DOHH2 (cell line): Measurements from ENCODE around the gene ARL14EP.

Experiments used
- H3F3A ChIP-seq: fragments of 200-600 bp; sonication (generic), shearing (Covaris generic); 2 replicates; pipeline ENCODE4 v1.6.0; 2016; ENCODE audit warnings: antibody characterized with exemption, mild to moderate bottlenecking; ENCODE audit not compliant: control insufficient read depth, insufficient read depth
- H3K27ac ChIP-seq: fragments of 200-600 bp; sonication (generic); 2 replicates; pipeline ENCODE4 v1.5.1; 2014; ENCODE audit warnings: low read depth, mild to moderate bottlenecking, low read length, moderate library complexity
- H3K27me3 ChIP-seq: fragments of 200-600 bp; sonication (generic); 2 replicates; pipeline ENCODE4 v1.6.1; 2014; ENCODE audit warnings: mild to moderate bottlenecking, low read length, mixed read lengths; ENCODE audit not compliant: control insufficient read depth
- H3K36me3 ChIP-seq: fragments of 200-600 bp; sonication (generic); 2 replicates; pipeline ENCODE4 v1.6.1; 2014; ENCODE audit warnings: mild to moderate bottlenecking, low read length, moderate library complexity, mixed read lengths; ENCODE audit not compliant: control insufficient read depth
- H3K4me1 ChIP-seq: fragments of 200-600 bp; sonication (generic); 2 replicates; pipeline ENCODE4 v1.6.1; 2014; ENCODE audit warnings: mild to moderate bottlenecking, low read length, mixed read lengths; ENCODE audit not compliant: control insufficient read depth
- H3K4me2 ChIP-seq: fragments of 200-600 bp; sonication (generic); 2 replicates; pipeline ENCODE4 v1.6.0; 2014; ENCODE audit warnings: mild to moderate bottlenecking, low read length, moderate library complexity
- H3K4me3 ChIP-seq: fragments of 200-600 bp; sonication (generic); 2 replicates; pipeline ENCODE4 v1.5.1; 2014; ENCODE audit warnings: mild to moderate bottlenecking, low read length, mixed read lengths
- H3K79me2 ChIP-seq: fragments of 200-600 bp; sonication (generic); 2 replicates; pipeline ENCODE4 v1.6.1; 2014; ENCODE audit warnings: mild to moderate bottlenecking, low read length, mixed read lengths; ENCODE audit not compliant: control insufficient read depth
- H3K9me2 ChIP-seq: fragments of 200-600 bp; sonication (generic); replicated peaks from 2 replicates; pipeline ENCODE4 v1.6.1; 2014; ENCODE audit warnings: mild to moderate bottlenecking, low read length, mixed read lengths; ENCODE audit not compliant: control insufficient read depth
- H3K9me3 ChIP-seq: fragments of 200-600 bp; sonication (generic); 2 replicates; pipeline ENCODE4 v1.6.1; 2014; ENCODE audit warnings: antibody characterized with exemption, low read length, mixed read lengths; ENCODE audit not compliant: control insufficient read depth, insufficient read depth
- H4K20me1 ChIP-seq: fragments of 200-600 bp; sonication (generic); 2 replicates; pipeline ENCODE4 v1.6.0; 2014; ENCODE audit warnings: low read depth, mild to moderate bottlenecking, antibody characterized with exemption, low read length, moderate library complexity; ENCODE audit not compliant: control insufficient read depth, insufficient read depth
- EZH2phosphoT487 ChIP-seq: fragments of 200-600 bp; sonication (generic); IDR thresholded peaks from 2 replicates; pipeline ENCODE4 v1.6.1; 2017; ENCODE audit warnings: borderline replicate concordance, mild to moderate bottlenecking, antibody characterized with exemption, low read length, moderate library complexity, mixed read lengths
- TF ChIP-seq, protein P1 (sequence below): fragments of 200-600 bp; sonication (generic); IDR thresholded peaks from one replicate; pipeline ENCODE4 v1.5.1; 2014; ENCODE audit warnings: antibody characterized with exemption, mild to moderate bottlenecking, low read depth, low read length; ENCODE audit not compliant: poor library complexity, severe bottlenecking

Gene ARL14EP

DNA sequence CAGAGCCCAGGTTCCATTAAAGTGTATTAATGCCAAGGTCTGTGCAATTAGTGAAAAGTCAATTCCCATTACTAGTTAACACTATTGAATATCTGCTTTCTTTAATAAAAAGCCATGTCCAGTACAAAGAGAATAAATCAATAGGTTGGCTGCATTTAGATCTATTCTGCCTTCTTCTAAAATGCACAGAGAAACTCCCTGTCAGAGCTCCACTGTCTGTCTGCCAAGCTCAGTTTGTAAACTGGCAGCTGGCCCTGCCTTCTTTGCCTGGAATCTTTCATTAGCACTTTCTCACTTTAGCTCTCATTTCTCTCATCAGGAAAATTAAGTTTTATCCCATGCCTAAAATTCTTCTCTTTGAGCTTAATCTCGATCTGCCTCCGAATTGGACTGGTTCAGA lies 35.6 kb downstream of the ARL14EP start:
- Histone ChIP-seq H3K9me3 (no peaks in the 10 kb centered on the region), H3K79me2 (no peaks in the 10 kb centered on the region), H3K4me2 (no peak overlapping the region), H3K27me3 (peaks cover 4% of the 10 kb centered on the region; the same call in 1 of the 2 replicates), H3K27ac (no peak overlapping the region), H3F3A (no peaks in the 10 kb centered on the region), H3K9me2 (no peaks in the 10 kb centered on the region), H3K36me3 (no peaks in the 10 kb centered on the region), H3K4me3 (no peak overlapping the region), H3K4me1 (no peaks in the 10 kb centered on the region), H4K20me1 (no peaks in the 10 kb centered on the region)
- no peak for TF ChIP-seq EZH2phosphoT487
- TF ChIP-seq, protein P1, sequence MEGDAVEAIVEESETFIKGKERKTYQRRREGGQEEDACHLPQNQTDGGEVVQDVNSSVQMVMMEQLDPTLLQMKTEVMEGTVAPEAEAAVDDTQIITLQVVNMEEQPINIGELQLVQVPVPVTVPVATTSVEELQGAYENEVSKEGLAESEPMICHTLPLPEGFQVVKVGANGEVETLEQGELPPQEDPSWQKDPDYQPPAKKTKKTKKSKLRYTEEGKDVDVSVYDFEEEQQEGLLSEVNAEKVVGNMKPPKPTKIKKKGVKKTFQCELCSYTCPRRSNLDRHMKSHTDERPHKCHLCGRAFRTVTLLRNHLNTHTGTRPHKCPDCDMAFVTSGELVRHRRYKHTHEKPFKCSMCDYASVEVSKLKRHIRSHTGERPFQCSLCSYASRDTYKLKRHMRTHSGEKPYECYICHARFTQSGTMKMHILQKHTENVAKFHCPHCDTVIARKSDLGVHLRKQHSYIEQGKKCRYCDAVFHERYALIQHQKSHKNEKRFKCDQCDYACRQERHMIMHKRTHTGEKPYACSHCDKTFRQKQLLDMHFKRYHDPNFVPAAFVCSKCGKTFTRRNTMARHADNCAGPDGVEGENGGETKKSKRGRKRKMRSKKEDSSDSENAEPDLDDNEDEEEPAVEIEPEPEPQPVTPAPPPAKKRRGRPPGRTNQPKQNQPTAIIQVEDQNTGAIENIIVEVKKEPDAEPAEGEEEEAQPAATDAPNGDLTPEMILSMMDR = no peak

DNA sequence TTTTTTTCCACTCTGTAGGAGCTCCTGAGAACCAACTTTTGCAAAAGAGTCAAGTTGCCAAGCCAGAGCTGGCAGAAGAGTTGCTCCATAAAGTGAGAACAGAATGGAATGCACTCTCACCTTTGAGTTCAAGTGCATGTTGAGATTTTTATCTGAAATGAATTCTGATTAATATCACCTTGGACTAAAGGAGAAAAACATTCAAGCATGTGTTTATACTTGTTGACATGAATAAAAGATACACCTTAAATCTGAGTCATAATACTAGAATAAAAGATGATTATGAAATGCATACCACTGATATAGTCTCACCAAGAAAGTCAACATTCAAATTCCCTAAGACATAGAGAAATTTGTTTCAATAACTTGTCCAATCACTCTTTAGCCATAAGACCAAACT lies 37.8 kb downstream of the ARL14EP start:
- no peak overlapping the region for H3K4me3 ChIP-seq
- H3K4me2 ChIP-seq = no peak overlapping the region
- TF ChIP-seq, protein P1 = no peak
- no peak for TF ChIP-seq EZH2phosphoT487
- H4K20me1 ChIP-seq = no peaks in the 10 kb centered on the region
- no peaks in the 10 kb centered on the region for H3K36me3 ChIP-seq
- no peaks in the 10 kb centered on the region for H3K4me1 ChIP-seq
- H3K27me3 ChIP-seq = peaks cover 4% of the 10 kb centered on the region; the same call in 1 of the 2 replicates
- H3K27ac ChIP-seq = no peak overlapping the region
- H3K79me2 ChIP-seq = no peaks in the 10 kb centered on the region
- H3K9me3 ChIP-seq = no peaks in the 10 kb centered on the region
- no peaks in the 10 kb centered on the region for H3F3A ChIP-seq
- no peaks in the 10 kb centered on the region for H3K9me2 ChIP-seq

DNA sequence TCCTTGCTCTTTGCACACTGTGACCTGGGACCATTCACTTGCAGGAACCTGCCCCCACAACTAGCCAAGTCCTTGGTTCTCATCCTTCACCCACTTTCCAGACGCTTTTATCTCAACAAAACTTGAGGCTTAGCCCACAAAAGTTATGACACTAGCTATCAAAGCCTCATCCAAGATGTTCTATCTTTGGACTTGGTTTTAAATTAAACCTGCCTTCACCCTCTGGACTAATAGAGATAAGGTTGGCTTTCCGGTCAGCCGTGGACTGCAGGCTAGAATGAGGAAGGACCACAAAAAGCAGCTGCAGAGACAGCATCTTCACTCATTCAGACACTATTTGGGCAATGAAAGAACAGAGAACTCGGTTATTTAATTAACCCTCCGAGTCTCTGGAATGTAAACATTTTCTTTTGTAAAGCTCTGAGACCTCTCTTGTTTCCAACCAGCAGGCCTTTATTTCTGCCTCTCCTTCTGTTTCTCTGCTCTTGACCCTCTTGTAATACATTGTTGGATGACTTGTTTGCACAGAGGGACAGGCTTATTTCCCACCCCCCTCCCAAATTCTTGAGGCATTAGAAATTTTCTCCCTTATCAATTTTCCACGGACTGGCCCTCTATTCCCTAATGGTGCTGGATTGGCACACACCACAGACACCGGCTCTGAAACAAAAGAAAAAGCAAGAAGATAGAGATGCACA lies 41.4 kb downstream of the ARL14EP start:
- Histone ChIP-seq H3K79me2 (no peaks in the 10 kb centered on the region), H3K4me2 (no peak overlapping the region)
- TF ChIP-seq, protein P1 = no peak
- TF ChIP-seq EZH2phosphoT487 = no peak

More for the DNA sequence above, 41.4 kb downstream of the ARL14EP start:
- Histone ChIP-seq H4K20me1 (no peaks in the 10 kb centered on the region), H3K4me3 (no peak overlapping the region), H3K36me3 (no peaks in the 10 kb centered on the region), H3F3A (no peaks in the 10 kb centered on the region), H3K27ac (no peak overlapping the region), H3K9me3 (no peaks in the 10 kb centered on the region), H3K9me2 (no peaks in the 10 kb centered on the region), H3K27me3 (peaks cover 4% of the 10 kb centered on the region; the same call in 1 of the 2 replicates), H3K4me1 (no peaks in the 10 kb centered on the region)
